H1 (cell line): ENCODE measurements around the gene BLOC1S3.

Source experiments
- ASH2L ChIP-seq: fragments of 200-600, 300-600 bp; sonication (generic); IDR thresholded peaks from one replicate; pipeline ENCODE4 v1.7.1; 2017; ENCODE audit warnings: low read length
- ATF2 ChIP-seq: IDR thresholded peaks from 2 replicates; pipeline ENCODE4 v1.6.1; 2012; ENCODE audit warnings: low read length, inconsistent platforms
- CHD2 ChIP-seq: IDR thresholded peaks from 2 replicates; pipeline ENCODE4 v1.6.1; 2012; ENCODE audit warnings: low read length, improper control_type of control experiment
- JUND ChIP-seq: IDR thresholded peaks from 2 replicates; pipeline ENCODE4 v1.6.1; 2011; ENCODE audit warnings: mild to moderate bottlenecking, improper control_type of control experiment, low read length

- TF ChIP-seq ATF2 = no peak
- no peak for TF ChIP-seq CHD2
- TF ChIP-seq JUND = no peak
- no peak for TF ChIP-seq ASH2L
Measured at GRCh38 chr19:45217957-45218334, 39.4 kb downstream of the BLOC1S3 start.
